ENCODE results near the gene KCNJ12.
"Not testable (repeated sequence)": the region's sequence is repeated elsewhere in the genome, so short reads cannot be mapped to it uniquely, and the experiment has no call there.

DNA sequence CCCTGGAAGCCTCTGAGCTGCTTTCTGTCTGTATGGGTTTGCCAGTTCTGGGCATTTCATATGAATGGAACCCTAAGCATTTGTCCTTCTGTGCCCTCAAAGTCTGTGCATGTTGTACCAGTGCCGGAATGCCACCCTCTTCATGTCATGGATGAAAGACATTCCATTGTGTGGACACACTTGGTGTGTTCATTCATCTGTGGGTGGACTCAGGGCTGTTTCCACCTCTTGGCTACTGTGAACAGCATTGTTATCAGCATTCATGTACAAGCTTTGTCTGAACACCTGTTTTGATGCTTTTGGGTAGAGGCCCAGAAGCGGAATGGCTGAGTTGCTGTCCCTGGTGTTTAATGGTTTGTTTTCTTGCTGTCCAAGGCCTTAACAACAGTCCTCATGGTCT lies 30.1 kb upstream of the KCNJ12 start:
- TF ChIP-seq CTCF, POLR2A (IDR thresholded peaks at IDR 0.05): not testable (repeated sequence)

Data from Peyer's patch (tissue), 4 donors.